GM13977 (cell line): Measurements from ENCODE around the gene CASR.
A peak's percentile ranks its signal among the peaks of the same experiment; 100 is the strongest.

Source experiments
- DNase-seq: peaks from one replicate; pipeline ENCODE4 v3.0.0; 2012; ENCODE audit warnings: low spot score
- CTCF ChIP-seq: IDR thresholded peaks from 2 replicates; pipeline ENCODE4 v1.5.1; 2012; ENCODE audit warnings: mild to moderate bottlenecking, control low read depth; ENCODE audit not compliant: insufficient read depth; ENCODE audit errors: extremely low read depth, missing control alignments
- in situ Hi-C: fragments of 300-500 bp; cut with MboI; formaldehyde crosslinking; loops from one replicate; pipeline ENCODE4 v1.12.0; 2022; ENCODE audit warnings: low sequenced_read_pairs, low pct_unique_long_range_greater_than_20kb, mixed read lengths, inconsistent platforms; ENCODE audit not compliant: unreplicated experiment

Gene CASR

GRCh38 chr3:122263974-122264588, 80.6 kb downstream of the CASR start:
- no peak for TF ChIP-seq CTCF
- DNase-seq, result no peak
- in situ Hi-C loops, result no loop called here

GRCh38 chr3:122265957-122266356, 82.5 kb downstream of the CASR start:
- in situ Hi-C loops, result no loop called here
- TF ChIP-seq CTCF, result no peak
- no peak for DNase-seq

- no peak for TF ChIP-seq CTCF
- DNase-seq, result peak; percentile 40
- in situ Hi-C loops, result no loop called here
These were observed 85.0 kb downstream of the CASR start for GRCh38 chr3:122268257-122269024.

- DNase-seq, result no peak
- in situ Hi-C loops, result no loop called here
- TF ChIP-seq CTCF, result no peak
These were observed 85.6 kb downstream of the CASR start for GRCh38 chr3:122269045-122269444.

GRCh38 chr3:122271246-122271898, 87.9 kb downstream of the CASR start:
- no peak for TF ChIP-seq CTCF
- in situ Hi-C loops, result no loop called here
- DNase-seq, result no peak

GRCh38 chr3:122272879-122273278, 89.4 kb downstream of the CASR start:
- TF ChIP-seq CTCF, result no peak
- DNase-seq, result no peak
- in situ Hi-C loops, result no loop called here
